ENCODE data around the gene CNKSR3.

DNA sequence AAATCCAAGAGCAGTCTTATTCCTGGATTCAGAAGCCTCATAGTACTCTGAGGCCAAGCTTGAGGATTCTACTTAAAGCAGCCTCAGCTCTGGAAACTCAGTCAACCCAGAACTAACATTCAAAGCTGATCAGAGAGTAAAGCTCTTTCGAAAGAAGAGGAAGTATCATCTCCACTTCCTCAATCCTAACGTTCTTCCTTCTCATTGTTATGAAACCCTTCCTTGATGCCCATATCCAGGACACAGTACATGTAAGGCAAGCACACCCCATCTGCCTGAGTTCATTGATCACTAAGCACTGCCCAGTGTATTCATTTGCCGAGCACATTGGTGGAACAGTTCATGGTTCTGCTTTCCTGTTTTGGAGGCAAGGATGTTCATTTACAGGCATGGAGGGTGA lies 153.8 kb downstream of the CNKSR3 start, which contains the start of gene IPCEF1:
- TF ChIP-seq POLR2A (IDR thresholded peaks at IDR 0.05; ENCODE audit: low read length) (no peak), GATA1 (IDR thresholded peaks at IDR 0.05; ENCODE audit: low read depth, low read length) (no peak)

Measured in erythroblast (primary cell).